GM23248 (cell line): ENCODE results near the gene FTH1.

Experiments
- EZH2 ChIP-seq: fragments of 200-600 bp; sonication (generic); IDR thresholded peaks from 2 replicates; pipeline ENCODE4 v1.6.1; 2018; ENCODE audit warnings: antibody characterized with exemption, mild to moderate bottlenecking; ENCODE audit not compliant: insufficient read depth, poor library complexity, severe bottlenecking
- EZH2phosphoT487 ChIP-seq: fragments of 200-600 bp; sonication (generic); IDR thresholded peaks from 2 replicates; pipeline ENCODE4 v1.6.1; 2018; ENCODE audit warnings: antibody characterized with exemption, moderate library complexity, mild to moderate bottlenecking, low read depth; ENCODE audit not compliant: insufficient read depth

DNA sequence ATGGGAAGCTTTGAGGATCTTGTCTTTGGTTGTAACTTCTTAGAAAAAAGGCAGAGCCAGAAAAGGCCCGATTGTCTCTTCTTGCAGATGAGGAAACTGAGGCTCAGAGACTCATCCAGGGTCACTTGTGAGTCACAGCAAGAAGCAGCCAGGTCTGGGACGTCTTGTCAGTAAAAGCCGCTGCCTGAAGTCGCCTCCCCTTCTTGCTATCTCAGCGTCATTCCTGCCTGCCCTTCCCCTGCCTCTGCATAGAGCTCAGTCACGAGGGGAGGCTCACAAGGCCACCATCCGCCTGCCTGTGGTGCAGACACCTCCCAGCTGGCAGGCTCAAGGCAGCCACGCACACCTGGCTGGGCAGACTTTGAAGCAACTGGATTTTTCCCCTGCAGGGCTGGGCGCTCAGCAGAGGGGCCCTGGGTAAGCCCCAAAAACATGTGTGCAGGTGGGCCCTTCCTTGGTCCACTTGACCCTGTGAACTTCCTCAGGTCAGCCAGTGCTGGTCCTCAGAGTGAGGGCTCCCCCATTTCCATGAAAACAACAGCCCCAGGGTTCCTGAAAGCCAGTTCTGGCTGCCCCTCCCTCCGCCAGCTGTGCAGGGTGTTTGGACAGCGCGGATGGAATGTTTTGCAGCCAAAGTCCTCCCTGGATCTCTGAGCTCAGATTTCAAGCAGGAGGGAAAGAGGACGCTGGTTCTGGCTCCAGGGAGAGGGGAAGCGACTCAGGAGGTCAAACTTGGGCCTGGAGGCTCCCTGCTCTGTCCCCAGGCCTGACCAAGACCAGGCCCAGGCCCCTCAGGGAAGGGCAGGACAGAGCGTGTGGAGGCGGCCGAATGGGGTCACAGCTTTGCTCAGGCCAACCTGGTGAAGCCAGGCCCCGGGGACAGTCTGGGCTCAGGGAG, 44.0 kb downstream of the FTH1 start:
- TF ChIP-seq EZH2phosphoT487 (no peak), EZH2 (no peak)
